HCT116 (cell line): ENCODE measurements around the gene ZC3H12A. TPM values are rescaled to one million over a fixed set of nuclear protein-coding genes. Genes with fewer than 3 reads are reported as not detected.

Source experiments
- ATAC-seq: fragments of 200-7000 bp; cut with Tn5 transposase; 2 replicates; pipeline ENCODE4 v1.9.1; 2020; ENCODE audit warnings: mild to moderate bottlenecking, moderate library complexity
- BruUV-seq: library from RNA; stranded (reverse); fragments of 400-500 nt; replicated peaks from 2 replicates; lab custom pipeline; 2021; lab: Mats Ljungman, UMichigan
- CTCF ChIA-PET: fragments of 300-600 bp; sonication (Branson Sonifier 250); formaldehyde crosslinking; loops from one replicate; lab custom pipeline; 2021; ENCODE audit warnings: antibody characterized with exemption; lab: Charles Lee
- POLR2A ChIA-PET: fragments of 300-600, 350-600 bp; sonication (Branson Sonifier 250); formaldehyde crosslinking; loops from one replicate; lab custom pipeline; 2021; ENCODE audit warnings: antibody characterized with exemption; lab: Charles Lee
- RAD21 ChIA-PET, 2 experiments: fragments of 300-600 bp; sonication (Branson Sonifier 250); formaldehyde crosslinking; loops; one replicate each; lab custom pipeline; 2023; ENCODE audit warnings: low total read pairs in 2 of 2; ENCODE audit not compliant: uncharacterized antibody in 2 of 2, unreplicated experiment in 2 of 2, low non-redundant PET in 1 of 2; lab: Charles Lee
- DNase-seq: peaks from one replicate; pipeline ENCODE4 v3.0.0-alpha.2; 2010; ENCODE audit warnings: low read depth, low spot score
- H2AFZ ChIP-seq: fragments of 200-600 bp; shearing (Covaris generic), sonication (generic); 2 replicates; pipeline ENCODE4 v1.6.1; 2017; ENCODE audit warnings: low read depth, mixed run types, mixed read lengths, antibody characterized with exemption, low read length; ENCODE audit not compliant: poor library complexity, severe bottlenecking
- H3K27ac ChIP-seq: 2 replicates; pipeline ENCODE4 v1.5.1; 2012; ENCODE audit warnings: low read depth, low read length
- H3K27me3 ChIP-seq: fragments of 200-600 bp; sonication (generic); 2 replicates; pipeline ENCODE4 v1.6.1; 2016; ENCODE audit warnings: mixed run types, low read length, mixed read lengths; ENCODE audit not compliant: insufficient read depth
- H3K36me3 ChIP-seq, 2 experiments: fragments of 200-500 bp in 1 of 2; fragments of 200-600 bp in 1 of 2; sonication (Bioruptor generic) in 1 of 2; sonication (generic) in 1 of 2; 2 replicates each; pipeline versions ENCODE4 v1.5.1 to v1.6.1; 2014 to 2016; ENCODE audit warnings: low read length in 2 of 2, inconsistent platforms in 1 of 2, mixed read lengths in 1 of 2, mixed run types in 1 of 2; ENCODE audit not compliant: insufficient read depth in 2 of 2, control insufficient read depth in 1 of 2
- H3K4me1 ChIP-seq, 2 experiments: fragments of 200-600 bp in 1 of 2; sonication (generic) in 1 of 2; 2 replicates each; pipeline versions ENCODE4 v1.5.1 to v1.6.1; 2012 to 2017; ENCODE audit warnings: low read length in 2 of 2, inconsistent platforms in 1 of 2, mild to moderate bottlenecking in 1 of 2, mixed read lengths in 1 of 2, mixed run types in 1 of 2, moderate library complexity in 1 of 2; ENCODE audit not compliant: insufficient read depth in 2 of 2, control insufficient read depth in 1 of 2
- H3K4me2 ChIP-seq: fragments of 200-600 bp; sonication (generic); 2 replicates; pipeline ENCODE4 v1.6.1; 2017; ENCODE audit warnings: mixed run types, low read length, mixed read lengths
- H3K4me3 ChIP-seq, 2 experiments: fragments of 200-600 bp in 1 of 2; sonication (generic) in 1 of 2; replicated peaks in 1 of 2; 2 replicates each; pipeline ENCODE4 v1.5.1; 2011 to 2016; ENCODE audit warnings: low read length in 2 of 2, control low read depth in 1 of 2, low read depth in 1 of 2, mild to moderate bottlenecking in 1 of 2, mixed read lengths in 1 of 2, mixed run types in 1 of 2
- H3K79me2 ChIP-seq: fragments of 200-600 bp; sonication (generic); 2 replicates; pipeline ENCODE4 v1.6.1; 2017; ENCODE audit warnings: mild to moderate bottlenecking, mixed run types, low read length, moderate library complexity, mixed read lengths; ENCODE audit not compliant: insufficient read depth
- H3K9ac ChIP-seq: fragments of 200-600 bp; sonication (generic); 2 replicates; pipeline ENCODE4 v1.6.1; 2016; ENCODE audit warnings: low read length, mixed read lengths
- H3K9me2 ChIP-seq: fragments of 200-600 bp; sonication (generic), shearing (Covaris generic); 2 replicates; pipeline ENCODE4 v1.6.1; 2017; ENCODE audit warnings: mixed run types, mild to moderate bottlenecking, moderate library complexity; ENCODE audit not compliant: insufficient read depth
- H3K9me3 ChIP-seq, 2 experiments: fragments of 200-500 bp in 1 of 2; fragments of 200-600 bp in 1 of 2; sonication (Bioruptor generic) in 1 of 2; sonication (generic) in 1 of 2; 2 replicates each; pipeline ENCODE4 v1.6.1; 2014 to 2017; ENCODE audit warnings: low read length in 2 of 2, mixed read lengths in 2 of 2, inconsistent platforms in 1 of 2, low read depth in 1 of 2, mild to moderate bottlenecking in 1 of 2, mixed run types in 1 of 2, moderate library complexity in 1 of 2; ENCODE audit not compliant: control insufficient read depth in 1 of 2, insufficient read depth in 1 of 2
- H4K20me1 ChIP-seq: fragments of 200-600 bp; sonication (generic), shearing (Covaris generic); 2 replicates; pipeline ENCODE4 v1.6.1; 2017; ENCODE audit warnings: mixed run types, mild to moderate bottlenecking, moderate library complexity; ENCODE audit not compliant: insufficient read depth
- CBX3 ChIP-seq: IDR thresholded peaks from 2 replicates; pipeline ENCODE4 v1.6.1; 2012; ENCODE audit warnings: low read depth
- CEBPB ChIP-seq: IDR thresholded peaks from 2 replicates; pipeline ENCODE4 v1.6.1; 2012; ENCODE audit warnings: low read depth
- EGR1 ChIP-seq: IDR thresholded peaks from 2 replicates; pipeline ENCODE4 v1.6.1; 2012; ENCODE audit warnings: low read depth
- EZH2phosphoT487 ChIP-seq: fragments of 200-600 bp; IDR thresholded peaks from 2 replicates; pipeline ENCODE4 v1.6.1; 2018; ENCODE audit warnings: antibody characterized with exemption, borderline replicate concordance
- FOSL1 ChIP-seq: IDR thresholded peaks from 2 replicates; pipeline ENCODE4 v1.6.1; 2012; ENCODE audit warnings: low read depth
- JUND ChIP-seq: IDR thresholded peaks from 2 replicates; pipeline ENCODE4 v1.6.1; 2012
- POLR2A ChIP-seq: IDR thresholded peaks from 2 replicates; pipeline ENCODE4 v1.7.0; 2011; ENCODE audit warnings: borderline replicate concordance; ENCODE audit not compliant: insufficient read depth, insufficient read length; ENCODE audit errors: extremely low read depth
- POLR2AphosphoS5 ChIP-seq: IDR thresholded peaks from 2 replicates; pipeline ENCODE4 v1.6.1; 2011; ENCODE audit warnings: mild to moderate bottlenecking, low read depth, low read length, moderate library complexity
- SIN3A ChIP-seq: IDR thresholded peaks from 2 replicates; pipeline ENCODE4 v1.6.1; 2012; ENCODE audit warnings: low read depth
- SP1 ChIP-seq: IDR thresholded peaks from 2 replicates; pipeline ENCODE4 v1.6.1; 2012; ENCODE audit warnings: low read depth
- ZFX ChIP-seq: fragments of 450-650 bp; IDR thresholded peaks from 2 replicates; pipeline ENCODE4 v1.6.1; 2017
- ZNF274 ChIP-seq: fragments of 200-500 bp; sonication (Bioruptor generic); IDR thresholded peaks from 2 replicates; pipeline ENCODE4 v1.6.1; 2014; ENCODE audit warnings: mild to moderate bottlenecking, low read depth, low read length, inconsistent platforms
- intact Hi-C: fragments of 100-400 bp; cut with micrococcal nuclease; formaldehyde crosslinking; loops from 2 replicates; pipeline ENCODE4 v1.10.0; 2022
- total RNA-seq: library from RNA; stranded (reverse); gene quantifications from one replicate; pipeline ENCODE4 v1.2.1, GENCODE V29; 2021; ENCODE audit not compliant: unreplicated experiment
- TF ChIP-seq, protein P1 (sequence below), 3 experiments: fragments of 200-600 bp in 1 of 3; sonication (generic) in 1 of 3; IDR thresholded peaks in 2 of 3; conservative IDR thresholded peaks in 1 of 3; 2 replicates each; pipeline ENCODE4 v1.5.1; 2012 to 2017; ENCODE audit warnings: low read depth in 2 of 3, low read length in 2 of 3, antibody characterized with exemption in 1 of 3, borderline replicate concordance in 1 of 3, control low read depth in 1 of 3, mild to moderate bottlenecking in 1 of 3, mixed read lengths in 1 of 3, mixed run types in 1 of 3, moderate library complexity in 1 of 3; ENCODE audit not compliant: insufficient read depth in 1 of 3
- TF ChIP-seq, protein P2 (sequence below): IDR thresholded peaks from 2 replicates; pipeline ENCODE4 v1.6.1; 2011; ENCODE audit warnings: mild to moderate bottlenecking, low read length, moderate library complexity; ENCODE audit not compliant: insufficient replicate concordance; ENCODE audit errors: extremely low read depth
- TF ChIP-seq, protein P3 (sequence below): IDR thresholded peaks from 2 replicates; pipeline ENCODE4 v1.6.1; 2012

Gene ZC3H12A
- total RNA-seq, 1 experiment from 2014 or later, result 10.6 TPM

DNA sequence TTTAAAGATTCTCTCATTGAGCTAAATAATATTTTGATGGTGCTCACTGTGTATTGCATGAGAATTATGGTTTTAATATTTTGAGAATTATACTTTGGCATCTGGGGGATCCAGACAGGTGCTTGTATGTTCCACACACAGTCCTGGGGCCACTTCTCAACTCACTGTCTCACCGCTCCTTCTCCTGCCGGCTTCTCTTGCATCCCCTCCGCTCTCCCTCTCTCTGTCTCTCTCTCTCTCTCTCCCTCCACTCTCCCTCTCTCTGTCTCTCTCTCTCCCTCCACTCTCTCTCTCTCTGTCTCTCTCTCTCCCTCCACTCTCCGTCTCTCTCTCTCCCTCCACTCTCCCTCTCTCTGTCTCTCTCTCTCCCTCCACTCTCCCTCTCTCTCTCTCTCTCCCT, 32.2 kb upstream of the ZC3H12A start:
- Histone ChIP-seq H3K27ac (no peak overlapping the region), H3K9ac (no peak overlapping the region), H3K79me2 (no peaks in the 10 kb centered on the region), H3K4me3 (no peak overlapping the region), H2AFZ (no peak overlapping the region), H4K20me1 (no peaks in the 10 kb centered on the region), H3K4me1 (no peaks in the 10 kb centered on the region), H3K36me3 (no peaks in the 10 kb centered on the region), H3K4me2 (no peak overlapping the region), H3K9me3 (no peaks in the 10 kb centered on the region), H3K9me2 (no peaks in the 10 kb centered on the region), H3K27me3 (peaks cover 7% of the 10 kb centered on the region; the same call in 1 of the 2 replicates)
- POLR2A ChIA-PET, result no interaction called here
- ATAC-seq (no peak), DNase-seq (no peak)
- RAD21 ChIA-PET, result no interaction called here
- intact Hi-C loops, result no loop called here
- TF ChIP-seq CEBPB (no peak), EZH2phosphoT487 (no peak), SIN3A (no peak), ZNF274 (no peak), JUND (no peak), POLR2A (no peak), ZFX (no peak), EGR1 (no peak), FOSL1 (no peak), POLR2AphosphoS5 (no peak), SP1 (no peak), CBX3 (no peak)
- TF ChIP-seq, protein P1, sequence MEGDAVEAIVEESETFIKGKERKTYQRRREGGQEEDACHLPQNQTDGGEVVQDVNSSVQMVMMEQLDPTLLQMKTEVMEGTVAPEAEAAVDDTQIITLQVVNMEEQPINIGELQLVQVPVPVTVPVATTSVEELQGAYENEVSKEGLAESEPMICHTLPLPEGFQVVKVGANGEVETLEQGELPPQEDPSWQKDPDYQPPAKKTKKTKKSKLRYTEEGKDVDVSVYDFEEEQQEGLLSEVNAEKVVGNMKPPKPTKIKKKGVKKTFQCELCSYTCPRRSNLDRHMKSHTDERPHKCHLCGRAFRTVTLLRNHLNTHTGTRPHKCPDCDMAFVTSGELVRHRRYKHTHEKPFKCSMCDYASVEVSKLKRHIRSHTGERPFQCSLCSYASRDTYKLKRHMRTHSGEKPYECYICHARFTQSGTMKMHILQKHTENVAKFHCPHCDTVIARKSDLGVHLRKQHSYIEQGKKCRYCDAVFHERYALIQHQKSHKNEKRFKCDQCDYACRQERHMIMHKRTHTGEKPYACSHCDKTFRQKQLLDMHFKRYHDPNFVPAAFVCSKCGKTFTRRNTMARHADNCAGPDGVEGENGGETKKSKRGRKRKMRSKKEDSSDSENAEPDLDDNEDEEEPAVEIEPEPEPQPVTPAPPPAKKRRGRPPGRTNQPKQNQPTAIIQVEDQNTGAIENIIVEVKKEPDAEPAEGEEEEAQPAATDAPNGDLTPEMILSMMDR (IDR thresholded peaks at IDR 0.05 in 2 of 3, conservative IDR thresholded peaks at IDR 0.05 in 1 of 3; ENCODE audit: borderline replicate concordance in 1 of 3, insufficient read depth in 1 of 3, low read depth in 2 of 3, low read length in 2 of 3), result no peak
- TF ChIP-seq, protein P2, sequence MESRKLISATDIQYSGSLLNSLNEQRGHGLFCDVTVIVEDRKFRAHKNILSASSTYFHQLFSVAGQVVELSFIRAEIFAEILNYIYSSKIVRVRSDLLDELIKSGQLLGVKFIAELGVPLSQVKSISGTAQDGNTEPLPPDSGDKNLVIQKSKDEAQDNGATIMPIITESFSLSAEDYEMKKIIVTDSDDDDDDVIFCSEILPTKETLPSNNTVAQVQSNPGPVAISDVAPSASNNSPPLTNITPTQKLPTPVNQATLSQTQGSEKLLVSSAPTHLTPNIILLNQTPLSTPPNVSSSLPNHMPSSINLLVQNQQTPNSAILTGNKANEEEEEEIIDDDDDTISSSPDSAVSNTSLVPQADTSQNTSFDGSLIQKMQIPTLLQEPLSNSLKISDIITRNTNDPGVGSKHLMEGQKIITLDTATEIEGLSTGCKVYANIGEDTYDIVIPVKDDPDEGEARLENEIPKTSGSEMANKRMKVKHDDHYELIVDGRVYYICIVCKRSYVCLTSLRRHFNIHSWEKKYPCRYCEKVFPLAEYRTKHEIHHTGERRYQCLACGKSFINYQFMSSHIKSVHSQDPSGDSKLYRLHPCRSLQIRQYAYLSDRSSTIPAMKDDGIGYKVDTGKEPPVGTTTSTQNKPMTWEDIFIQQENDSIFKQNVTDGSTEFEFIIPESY, result no peak
- TF ChIP-seq, protein P3, sequence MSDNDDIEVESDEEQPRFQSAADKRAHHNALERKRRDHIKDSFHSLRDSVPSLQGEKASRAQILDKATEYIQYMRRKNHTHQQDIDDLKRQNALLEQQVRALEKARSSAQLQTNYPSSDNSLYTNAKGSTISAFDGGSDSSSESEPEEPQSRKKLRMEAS, result no peak
- CTCF ChIA-PET, result no interaction called here
- no TSS peak for BruUV-seq
